Erythroblast (primary cell): ENCODE results near the gene PIEZO2.

ENCODE experiments used
- GATA1 ChIP-seq: IDR thresholded peaks from 2 replicates; pipeline ENCODE4 v1.6.1; 2011; ENCODE audit warnings: low read depth, mild to moderate bottlenecking, control low read depth, low read length, moderate library complexity
- POLR2A ChIP-seq: IDR thresholded peaks from 2 replicates; pipeline ENCODE4 v1.6.1; 2011; ENCODE audit warnings: mild to moderate bottlenecking, low read length

DNA sequence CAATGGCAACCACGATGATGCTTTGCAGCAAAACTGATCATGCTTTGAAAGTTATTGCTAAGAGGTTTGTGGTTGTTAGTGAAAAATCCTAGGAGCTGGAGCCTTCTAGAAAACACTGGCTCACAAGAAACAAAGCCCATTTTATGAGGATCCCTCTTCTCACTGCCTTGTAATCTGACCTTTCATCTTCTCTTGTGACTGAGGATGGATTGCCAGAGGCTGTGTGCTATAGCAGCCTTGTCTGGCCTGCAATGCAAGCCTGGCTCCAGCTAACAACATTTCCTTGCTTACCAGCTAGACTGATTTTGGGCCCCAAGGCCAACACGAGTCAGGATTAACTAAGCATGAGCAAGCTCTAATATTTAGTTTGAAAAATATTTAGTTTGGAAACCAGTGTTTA lies 13.1 kb downstream of the PIEZO2 start:
- no peak for TF ChIP-seq POLR2A
- no peak for TF ChIP-seq GATA1
